ENCODE results near the gene NLN.
"Not testable (repeated sequence)": the region's sequence is repeated elsewhere in the genome, so short reads cannot be mapped to it uniquely, and the experiment has no call there.

The NLN gene

DNA sequence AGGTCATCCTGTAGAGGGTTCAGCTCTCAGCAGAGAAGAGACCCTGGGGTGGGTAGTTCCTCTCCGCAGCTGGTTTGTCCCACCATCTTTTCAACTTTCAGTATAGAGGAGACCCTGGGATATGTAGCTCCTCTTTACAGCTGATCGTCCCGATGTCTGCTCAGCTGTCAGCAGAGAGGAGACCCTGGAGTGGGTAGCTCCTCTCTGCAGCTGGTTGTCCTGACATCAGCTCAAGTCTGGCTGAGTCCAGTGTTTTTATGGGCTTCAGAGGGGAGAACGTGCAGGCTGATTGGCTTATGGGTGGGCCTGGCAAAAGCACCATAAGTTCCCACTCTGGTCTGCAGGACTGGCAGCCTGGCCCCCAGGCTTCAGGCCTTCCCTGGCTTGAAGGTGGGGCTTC lies 80.8 kb downstream of the NLN start:
- no peak for DNase-seq (ENCODE audit: low read depth in 1 of 2, low spot score in 1 of 2)
- Histone ChIP-seq H3K27ac (replicated peaks) (no peak overlapping the region; the same call in 1 of the 2 replicates), H3K4me3 (replicated peaks; ENCODE audit: insufficient read depth, low read length) (no peak overlapping the region), H3K27me3 (ENCODE audit: insufficient read depth, poor library complexity, severe bottlenecking) (no peaks in the 10 kb centered on the region)
- no peak for TF ChIP-seq GABPA (IDR thresholded peaks at IDR 0.05; ENCODE audit: low read depth)
- TF ChIP-seq CTCF (IDR thresholded peaks at IDR 0.05; ENCODE audit: insufficient read depth, low read length) = no peak
- TF ChIP-seq POLR2AphosphoS5 (IDR thresholded peaks at IDR 0.05; ENCODE audit: low read depth) = no peak
- TF ChIP-seq SPI1 (IDR thresholded peaks at IDR 0.05; ENCODE audit: borderline replicate concordance, low read depth) = no peak
- TF ChIP-seq REST (IDR thresholded peaks at IDR 0.05; ENCODE audit: insufficient replicate concordance, low read depth) = no peak

- Histone ChIP-seq H3K27me3 (ENCODE audit: insufficient read depth, poor library complexity, severe bottlenecking) (no peaks in the 10 kb centered on the region), H3K27ac (replicated peaks) (peak overlapping the region; percentile 62), H3K4me3 (replicated peaks; ENCODE audit: insufficient read depth, low read length) (no peak overlapping the region)
- DNase-seq (ENCODE audit: low read depth in 1 of 2, low spot score in 1 of 2) = peak; percentile 30 to 63
- TF ChIP-seq REST (IDR thresholded peaks at IDR 0.05; ENCODE audit: insufficient replicate concordance, low read depth) = no peak
- TF ChIP-seq GABPA (IDR thresholded peaks at IDR 0.05; ENCODE audit: low read depth) = no peak
- no peak for TF ChIP-seq CTCF (IDR thresholded peaks at IDR 0.05; ENCODE audit: insufficient read depth, low read length)
- no peak for TF ChIP-seq SPI1 (IDR thresholded peaks at IDR 0.05; ENCODE audit: borderline replicate concordance, low read depth)
- no peak for TF ChIP-seq POLR2AphosphoS5 (IDR thresholded peaks at IDR 0.05; ENCODE audit: low read depth)
Observed at GRCh38 chr5:65803699-65804391, 81.8 kb downstream of the NLN start.

- no peak overlapping the region for H3K4me3 ChIP-seq (replicated peaks; ENCODE audit: insufficient read depth, low read length)
- DNase-seq (ENCODE audit: low read depth in 1 of 2, low spot score in 1 of 2) = no peak
- TF ChIP-seq POLR2AphosphoS5 (IDR thresholded peaks at IDR 0.05; ENCODE audit: low read depth) = no peak
- TF ChIP-seq GABPA (IDR thresholded peaks at IDR 0.05; ENCODE audit: low read depth) = no peak
- no peak for TF ChIP-seq CTCF (IDR thresholded peaks at IDR 0.05; ENCODE audit: insufficient read depth, low read length)
- TF ChIP-seq REST (IDR thresholded peaks at IDR 0.05; ENCODE audit: insufficient replicate concordance, low read depth) = no peak
- H3K27me3 ChIP-seq (ENCODE audit: insufficient read depth, poor library complexity, severe bottlenecking) = no peaks in the 10 kb centered on the region
- no peak overlapping the region for H3K27ac ChIP-seq (replicated peaks)
Observed at GRCh38 chr5:65805089-65805488, 83.1 kb downstream of the NLN start.

DNA sequence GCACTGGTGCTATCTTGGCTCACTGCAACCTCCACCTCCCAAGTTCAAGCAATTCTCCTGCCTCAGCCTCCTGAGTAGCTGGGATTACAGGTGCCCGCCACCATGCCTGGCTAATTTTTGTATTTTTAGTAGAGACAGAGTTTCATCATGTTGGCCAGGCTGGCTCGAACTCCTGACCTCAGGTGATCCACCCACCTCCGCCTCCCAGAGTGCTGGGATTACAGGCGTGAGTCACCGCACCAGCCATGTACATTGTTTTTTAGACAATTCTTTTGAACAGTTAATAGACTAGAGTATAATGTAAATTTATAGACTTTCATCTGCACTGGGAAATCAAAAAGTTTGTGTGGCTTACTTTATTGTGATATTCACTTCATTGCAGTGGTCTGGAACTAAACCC lies 85.5 kb downstream of the NLN start:
- not testable (repeated sequence) for H3K27me3 ChIP-seq (ENCODE audit: insufficient read depth, poor library complexity, severe bottlenecking); H3K27ac ChIP-seq (replicated peaks); DNase-seq (ENCODE audit: low read depth in 1 of 2, low spot score in 1 of 2); H3K4me3 ChIP-seq (replicated peaks; ENCODE audit: insufficient read depth, low read length)

All from HL-60 (cell line).